Measurements from ENCODE around the gene TNFSF8.

TNFSF8 gene

GRCh38 chr9:114869845-114870244, 60.5 kb downstream of the TNFSF8 start:
- DNase-seq (ENCODE audit: low spot score): peak; percentile 56

- no peak for DNase-seq (ENCODE audit: low spot score)
These were observed 61.0 kb downstream of the TNFSF8 start for GRCh38 chr9:114869378-114869777.

DNA sequence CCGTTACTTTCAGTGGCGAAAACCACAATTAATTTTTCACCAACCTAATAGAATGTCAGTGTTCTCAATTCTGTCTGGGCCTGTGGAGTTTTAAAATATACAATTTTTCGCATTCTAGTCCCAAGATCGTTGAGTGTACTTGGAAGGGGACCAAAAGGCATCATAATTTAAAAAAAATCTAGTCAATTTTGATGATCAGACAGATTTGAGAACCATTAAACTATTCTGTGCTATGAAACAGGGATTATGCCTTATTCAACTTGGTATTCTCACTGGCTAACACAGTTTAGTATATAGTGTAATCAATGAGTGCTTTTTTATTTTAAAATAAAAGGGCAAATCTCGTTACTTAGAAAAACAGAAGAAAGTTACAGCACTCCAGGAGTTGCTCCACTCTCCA, 63.1 kb downstream of the TNFSF8 start:
- DNase-seq (ENCODE audit: low spot score): no peak

DNA sequence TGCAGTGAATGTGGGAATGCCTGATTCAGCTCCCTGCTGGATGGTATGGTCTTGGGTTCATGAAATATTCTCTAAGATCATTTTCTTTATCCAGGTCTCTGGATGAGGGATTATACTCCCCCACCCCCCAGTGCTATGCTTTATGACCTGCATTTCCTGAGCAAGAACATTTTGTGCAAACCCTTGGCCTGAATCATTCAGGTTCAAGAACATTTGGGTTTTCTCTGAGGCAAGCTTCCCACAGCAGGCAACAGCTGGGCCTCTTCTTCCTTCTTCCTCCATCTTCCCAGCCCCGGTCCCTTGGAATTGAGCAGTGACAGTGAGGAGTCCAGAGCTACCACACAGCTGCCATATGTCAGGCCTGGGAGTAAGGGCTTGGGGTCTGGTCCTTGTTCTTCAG, 65.9 kb downstream of the TNFSF8 start:
- DNase-seq (ENCODE audit: low spot score): no peak

- no peak for DNase-seq (ENCODE audit: low spot score)
These were observed 68.3 kb downstream of the TNFSF8 start for GRCh38 chr9:114861922-114862605.

DNA sequence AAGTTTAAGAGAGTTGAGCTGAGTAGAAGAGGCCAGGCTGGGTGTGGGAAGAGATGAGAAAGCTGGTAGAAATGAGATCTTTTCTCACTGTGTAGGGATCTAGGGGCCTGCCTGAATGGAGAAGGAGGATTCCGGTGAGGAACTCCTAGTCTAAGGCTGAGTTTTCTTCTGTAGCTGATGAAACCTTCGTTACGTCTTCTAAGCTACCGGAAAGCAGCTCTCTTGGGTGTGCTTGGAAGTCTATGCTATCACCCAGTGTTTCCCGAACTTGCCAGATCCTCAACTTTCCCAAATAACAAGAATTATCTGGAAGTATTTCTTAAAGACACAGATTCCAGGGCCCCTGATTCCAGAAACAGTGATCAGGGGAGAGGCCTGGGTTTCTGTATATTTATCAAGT, 69.1 kb downstream of the TNFSF8 start:
- DNase-seq (ENCODE audit: low spot score): no peak

GRCh38 chr9:114860187-114860586, 70.2 kb downstream of the TNFSF8 start:
- no peak for DNase-seq (ENCODE audit: low spot score)

- no peak for DNase-seq (ENCODE audit: low spot score)
These were observed 73.5 kb downstream of the TNFSF8 start for GRCh38 chr9:114856942-114857315.

- DNase-seq (ENCODE audit: low spot score): no peak
These were observed 74.0 kb downstream of the TNFSF8 start for GRCh38 chr9:114856215-114856941.

DNA sequence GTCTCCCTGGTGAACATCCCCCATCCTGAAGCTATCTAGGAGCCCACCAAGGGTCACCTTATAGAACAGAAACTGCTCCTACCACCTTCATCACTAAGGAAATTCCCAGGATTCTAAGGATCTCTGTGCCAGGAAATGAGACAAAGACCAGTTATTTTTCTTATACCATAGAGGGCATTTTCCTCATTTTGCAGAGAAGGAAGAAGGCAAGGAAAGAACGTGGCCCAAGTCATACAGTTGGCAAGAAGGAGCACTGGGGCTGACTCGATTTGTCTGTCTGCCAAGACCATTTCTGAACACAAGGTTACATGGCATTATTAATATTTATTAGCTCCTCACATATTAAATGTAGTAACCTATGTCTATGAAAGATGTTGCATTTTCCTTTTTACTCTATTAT, 74.9 kb downstream of the TNFSF8 start:
- no peak for DNase-seq (ENCODE audit: low spot score)

- no peak for DNase-seq (ENCODE audit: low spot score)
These were observed 75.5 kb downstream of the TNFSF8 start for GRCh38 chr9:114854736-114855355.

GRCh38 chr9:114853071-114853855, 77.1 kb downstream of the TNFSF8 start:
- DNase-seq (ENCODE audit: low spot score): no peak

GRCh38 chr9:114852050-114852594, 78.3 kb downstream of the TNFSF8 start:
- DNase-seq (ENCODE audit: low spot score): no peak

DNA sequence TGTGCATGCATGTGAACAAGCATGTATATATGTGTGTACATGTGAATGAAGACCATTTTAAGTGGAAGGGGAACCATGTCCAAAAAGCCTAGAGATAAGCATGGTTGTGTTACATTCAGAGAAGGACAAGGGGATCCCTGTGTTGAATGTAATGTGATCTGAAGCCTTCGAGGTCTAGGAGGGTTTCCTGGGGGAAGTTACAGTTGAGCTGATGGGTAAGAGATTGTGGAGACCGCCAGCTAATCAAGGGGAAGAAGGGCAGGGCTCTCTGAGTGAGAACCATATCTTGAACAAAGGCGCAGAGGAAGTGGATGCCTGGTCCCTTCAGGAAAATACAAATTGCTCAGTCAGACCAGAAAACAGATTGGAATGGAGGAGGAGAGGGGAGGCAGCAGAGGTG, 79.1 kb downstream of the TNFSF8 start:
- DNase-seq (ENCODE audit: low spot score): no peak
